GM23248 (cell line): ENCODE results near the gene SP4. TPM values are rescaled to one million over a fixed set of nuclear protein-coding genes. Genes with fewer than 3 reads are reported as not detected.

Experiments used
- DNase-seq: peaks from one replicate; pipeline ENCODE4 v3.0.0-alpha.2; 2015
- H2AFZ ChIP-seq: fragments of 200-600 bp; sonication (generic); 2 replicates; pipeline ENCODE4 v1.6.1; 2016; ENCODE audit warnings: antibody characterized with exemption
- H3F3A ChIP-seq: fragments of 200-600 bp; sonication (generic); 2 replicates; pipeline ENCODE4 v1.6.1; 2016; ENCODE audit warnings: mild to moderate bottlenecking, antibody characterized with exemption, mixed run types; ENCODE audit not compliant: insufficient read depth
- H3K27ac ChIP-seq: fragments of 200-600 bp; sonication (generic); 2 replicates; pipeline ENCODE4 v1.5.1; 2016; ENCODE audit warnings: mild to moderate bottlenecking
- H3K27me3 ChIP-seq: fragments of 200-600 bp; sonication (generic); replicated peaks from 2 replicates; pipeline ENCODE4 v1.6.1; 2016; ENCODE audit warnings: mild to moderate bottlenecking; ENCODE audit not compliant: insufficient read depth
- H3K36me3 ChIP-seq: fragments of 200-600 bp; sonication (generic); 2 replicates; pipeline ENCODE4 v1.6.1; 2016; ENCODE audit warnings: low read depth, mild to moderate bottlenecking
- H3K4me1 ChIP-seq: fragments of 200-600 bp; sonication (generic); 2 replicates; pipeline ENCODE4 v1.6.1; 2016; ENCODE audit warnings: mild to moderate bottlenecking; ENCODE audit not compliant: insufficient read depth
- H3K4me2 ChIP-seq: fragments of 200-600 bp; sonication (generic); one replicate; pipeline ENCODE4 v1.6.1; 2016; ENCODE audit warnings: mild to moderate bottlenecking; ENCODE audit not compliant: unreplicated experiment
- H3K4me3 ChIP-seq: fragments of 200-600 bp; sonication (generic); 2 replicates; pipeline ENCODE4 v1.5.1; 2016; ENCODE audit warnings: mild to moderate bottlenecking
- H3K79me2 ChIP-seq: fragments of 200-600 bp; sonication (generic); 2 replicates; pipeline ENCODE4 v1.6.1; 2016; ENCODE audit warnings: mild to moderate bottlenecking; ENCODE audit not compliant: insufficient read depth
- H3K9ac ChIP-seq: fragments of 200-600 bp; sonication (generic); 2 replicates; pipeline ENCODE4 v1.6.1; 2016; ENCODE audit warnings: mild to moderate bottlenecking
- H3K9me2 ChIP-seq: fragments of 200-600 bp; sonication (generic); 2 replicates; pipeline ENCODE4 v1.6.1; 2016; ENCODE audit warnings: mixed run types, mild to moderate bottlenecking, moderate library complexity; ENCODE audit not compliant: insufficient read depth
- H3K9me3 ChIP-seq: fragments of 200-600 bp; sonication (generic); one replicate; pipeline ENCODE4 v1.6.1; 2017; ENCODE audit warnings: low read depth
- H4K20me1 ChIP-seq: fragments of 200-600 bp; sonication (generic); 2 replicates; pipeline ENCODE4 v1.6.0; 2016; ENCODE audit not compliant: insufficient read depth
- EZH2 ChIP-seq: fragments of 200-600 bp; sonication (generic); IDR thresholded peaks from 2 replicates; pipeline ENCODE4 v1.6.1; 2018; ENCODE audit warnings: antibody characterized with exemption, mild to moderate bottlenecking; ENCODE audit not compliant: insufficient read depth, poor library complexity, severe bottlenecking
- EZH2phosphoT487 ChIP-seq: fragments of 200-600 bp; sonication (generic); IDR thresholded peaks from 2 replicates; pipeline ENCODE4 v1.6.1; 2018; ENCODE audit warnings: antibody characterized with exemption, moderate library complexity, mild to moderate bottlenecking, low read depth; ENCODE audit not compliant: insufficient read depth
- WGBS, 2 experiments: methylation state at CpG; one replicate each; pipeline ENCODE4 v1.1.6; 2015 to 2017; ENCODE audit warnings: low lambda C conversion rate in 2 of 2, low coverage in 1 of 2; ENCODE audit errors: missing lambda C conversion rate in 2 of 2; 5-methylcytosine and 5-hydroxymethylcytosine counted together
- in situ Hi-C: fragments of 300-500 bp; cut with MboI; formaldehyde crosslinking; loops from 2 replicates; pipeline ENCODE4 v1.15.0; 2020
- polyA plus RNA-seq: library from polyadenylated mRNA; unstranded; fragments of >200 nt; fragmentation: Nextera tagmentation; extraction: Ambion mirVana; gene quantifications from 2 replicates; pipeline ENCODE4 v1.2.1, GENCODE V29; 2016
- total RNA-seq: library from RNA; depleted of rRNA; stranded (reverse); fragments of >200 nt; shearing (Covaris generic); gene quantifications from 2 replicates; pipeline ENCODE4 v1.2.3, GENCODE V29; 2014

SP4 gene
- total and polyA plus RNA-seq, 2 experiments from 2014 or later, result 2.1 to 3.5 TPM

- H3K4me2 ChIP-seq, result no peak overlapping the region
- no peaks in the 10 kb centered on the region for H3F3A ChIP-seq
- DNase-seq, result no peak
- TF ChIP-seq EZH2phosphoT487, result no peak
- TF ChIP-seq EZH2, result no peak
- no peaks in the 10 kb centered on the region for H4K20me1 ChIP-seq
- H3K27ac ChIP-seq, result no peak overlapping the region
- 0 out of 2 replicates have a peak, but pooled peaks cover 4% of the 10 kb centered on the region for H3K4me1 ChIP-seq
- H3K9me2 ChIP-seq, result no peaks in the 10 kb centered on the region
- no peaks in the 10 kb centered on the region for H3K9me3 ChIP-seq
- 74 to 80% methylated on average over 8 of the region's 8 CpGs for WGBS, 2 experiments
- in situ Hi-C loops, result no loop called here
- H2AFZ ChIP-seq, result no peak overlapping the region
- H3K79me2 ChIP-seq, result no peaks in the 10 kb centered on the region
- no peak overlapping the region for H3K9ac ChIP-seq
- H3K4me3 ChIP-seq, result no peak overlapping the region
- H3K27me3 ChIP-seq, result no peaks in the 10 kb centered on the region
- no peaks in the 10 kb centered on the region for H3K36me3 ChIP-seq
Observed at GRCh38 chr7:21429786-21430574, 2.1 kb downstream of the SP4 start.

GRCh38 chr7:21430575-21430954, 2.7 kb downstream of the SP4 start:
- no peak overlapping the region for H3K9ac ChIP-seq
- no peaks in the 10 kb centered on the region for H3K36me3 ChIP-seq
- H2AFZ ChIP-seq, result no peak overlapping the region
- no peak for DNase-seq
- H3K9me2 ChIP-seq, result no peaks in the 10 kb centered on the region
- H3K27ac ChIP-seq, result no peak overlapping the region
- H3K27me3 ChIP-seq, result no peaks in the 10 kb centered on the region
- in situ Hi-C loops, result no loop called here
- no peak for TF ChIP-seq EZH2
- no peak for TF ChIP-seq EZH2phosphoT487
- no peaks in the 10 kb centered on the region for H3K79me2 ChIP-seq
- no peak overlapping the region for H3K4me2 ChIP-seq
- no peaks in the 10 kb centered on the region for H4K20me1 ChIP-seq
- no peak overlapping the region for H3K4me3 ChIP-seq
- no peaks in the 10 kb centered on the region for H3K9me3 ChIP-seq
- 0 out of 2 replicates have a peak, but pooled peaks cover 4% of the 10 kb centered on the region for H3K4me1 ChIP-seq
- H3F3A ChIP-seq, result no peaks in the 10 kb centered on the region
- WGBS, 2 experiments, result 93 to 97% methylated on average over 3 of the region's 3 CpGs

- 98% methylated on average over 7 of the region's 7 CpGs for WGBS, 2 experiments
- no peaks in the 10 kb centered on the region for H4K20me1 ChIP-seq
Observed at GRCh38 chr7:21443149-21443841, 15.4 kb downstream of the SP4 start.

DNA sequence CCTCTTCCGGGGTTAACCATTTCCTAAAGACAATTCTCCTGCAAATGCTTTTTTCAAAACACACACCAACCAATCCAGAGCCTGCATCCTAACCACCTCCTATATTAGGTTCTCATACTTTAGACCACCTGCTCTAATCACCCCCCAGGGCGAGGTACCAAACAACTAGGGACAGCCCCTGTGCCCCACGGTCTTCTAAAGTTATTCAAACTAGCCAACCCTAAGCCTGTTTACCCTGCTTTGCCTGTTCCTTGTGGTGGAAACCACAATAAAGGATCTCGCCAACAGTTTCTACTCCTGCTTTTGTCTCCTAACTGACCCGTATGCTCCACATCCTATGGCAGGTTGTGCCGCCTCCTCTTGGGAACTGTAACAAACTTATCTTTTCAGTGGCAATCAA, 21.1 kb downstream of the SP4 start:
- 90 to 91% methylated on average over 6 of the region's 6 CpGs for WGBS, 2 experiments

More at GRCh38 chr7:21443149-21443841, 15.4 kb downstream of the SP4 start:
- H3K27me3 ChIP-seq, result no peaks in the 10 kb centered on the region
- DNase-seq, result no peak
- H3K9me3 ChIP-seq, result no peaks in the 10 kb centered on the region
- H3K4me2 ChIP-seq, result no peak overlapping the region
- no peak overlapping the region for H2AFZ ChIP-seq
- in situ Hi-C loops, result no loop called here
- no peak overlapping the region for H3K4me3 ChIP-seq
- no peaks in the 10 kb centered on the region for H3K9me2 ChIP-seq
- H3K79me2 ChIP-seq, result no peaks in the 10 kb centered on the region
- no peaks in the 10 kb centered on the region for H3K36me3 ChIP-seq
- no peak for TF ChIP-seq EZH2
- no peak for TF ChIP-seq EZH2phosphoT487
- no peak overlapping the region for H3K27ac ChIP-seq
- H3F3A ChIP-seq, result no peaks in the 10 kb centered on the region
- no peaks in the 10 kb centered on the region for H3K4me1 ChIP-seq
- H3K9ac ChIP-seq, result no peak overlapping the region

More for the DNA sequence above, 21.1 kb downstream of the SP4 start:
- TF ChIP-seq EZH2 (no peak), EZH2phosphoT487 (no peak)
- Histone ChIP-seq H3K36me3 (no peaks in the 10 kb centered on the region), H3K79me2 (no peaks in the 10 kb centered on the region), H2AFZ (no peak overlapping the region), H3K9me3 (no peaks in the 10 kb centered on the region), H3K27ac (no peak overlapping the region), H3K4me1 (no peaks in the 10 kb centered on the region), H4K20me1 (no peaks in the 10 kb centered on the region), H3K4me3 (no peak overlapping the region), H3K27me3 (no peaks in the 10 kb centered on the region), H3K9ac (no peak overlapping the region), H3K4me2 (no peak overlapping the region), H3K9me2 (no peaks in the 10 kb centered on the region), H3F3A (no peaks in the 10 kb centered on the region)
- in situ Hi-C loops, result no loop called here
- no peak for DNase-seq
